IPS-20b (cell line): ENCODE measurements around the gene LHX3.
"Not testable (repeated sequence)": the region's sequence is repeated elsewhere in the genome, so short reads cannot be mapped to it uniquely, and the experiment has no call there.

Experiments
- H3K27ac ChIP-seq: one replicate; pipeline ENCODE4 v1.5.1; 2013; ENCODE audit warnings: low read length
- H3K27me3 ChIP-seq: 2 replicates; pipeline ENCODE4 v1.6.1; 2013; ENCODE audit warnings: mild to moderate bottlenecking, low read length, inconsistent platforms; ENCODE audit not compliant: insufficient read depth
- H3K36me3 ChIP-seq: 2 replicates; pipeline ENCODE4 v1.6.1; 2013; ENCODE audit warnings: low read depth, mild to moderate bottlenecking, inconsistent platforms, low read length, moderate library complexity; ENCODE audit not compliant: insufficient read depth
- H3K4me1 ChIP-seq: 2 replicates; pipeline ENCODE4 v1.6.1; 2013; ENCODE audit warnings: mild to moderate bottlenecking, control low read depth, inconsistent platforms, low read length, moderate library complexity; ENCODE audit not compliant: insufficient read depth
- H3K4me3 ChIP-seq: 2 replicates; pipeline ENCODE4 v1.5.1; 2013; ENCODE audit warnings: mild to moderate bottlenecking, low read length, inconsistent platforms
- H3K9ac ChIP-seq: 2 replicates; pipeline ENCODE4 v1.6.1; 2013; ENCODE audit warnings: low read depth, mild to moderate bottlenecking, inconsistent platforms, low read length, moderate library complexity
- H3K9me3 ChIP-seq: 2 replicates; pipeline ENCODE4 v1.6.1; 2013; ENCODE audit warnings: mild to moderate bottlenecking, low read depth, low read length, inconsistent platforms; ENCODE audit not compliant: insufficient read depth

The LHX3 gene

DNA sequence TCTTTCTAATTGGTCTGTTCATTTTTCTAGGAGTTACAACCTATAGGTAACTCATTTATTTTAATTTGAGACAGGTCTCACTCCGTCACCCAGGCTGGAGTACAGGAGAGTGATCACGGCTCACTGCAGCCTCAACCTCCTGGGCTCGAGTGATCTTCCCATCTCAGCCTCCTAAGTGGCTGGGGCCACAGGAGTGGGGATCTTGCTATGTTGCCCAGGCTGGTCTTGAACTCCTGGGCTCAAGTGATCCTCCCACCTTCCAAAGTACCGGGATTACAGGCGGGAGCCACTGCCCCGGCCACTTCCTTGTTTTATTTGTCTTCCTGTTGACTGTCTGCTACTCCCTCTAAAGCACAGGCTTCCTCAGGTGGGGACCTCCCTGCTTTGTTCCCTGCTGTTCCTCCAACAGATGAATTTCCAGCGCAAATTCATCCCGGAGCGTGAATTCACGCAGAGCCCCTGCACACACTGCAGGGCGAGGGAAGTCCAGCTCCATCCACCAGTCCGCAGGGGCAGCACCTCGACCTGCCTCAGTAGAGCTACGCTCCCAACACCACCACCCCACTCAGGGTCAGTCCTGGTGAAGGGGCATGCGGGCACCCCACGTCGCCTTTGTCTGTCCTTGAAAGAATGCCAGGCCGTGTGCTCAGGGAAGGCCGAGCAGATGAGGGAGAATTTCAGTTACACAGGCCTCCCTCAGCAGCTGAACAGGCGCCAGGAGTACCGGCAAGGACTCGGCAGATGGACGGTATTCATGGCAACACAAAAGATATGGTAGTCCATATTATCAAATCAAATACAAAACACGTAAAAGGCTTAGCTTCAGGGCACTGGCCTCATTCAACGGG is 34.4 kb upstream of the LHX3 start:
- Histone ChIP-seq H3K27ac (no peak overlapping the region), H3K4me3 (no peak overlapping the region), H3K9me3 (no peaks in the 10 kb centered on the region), H3K36me3 (peaks cover 11% of the 10 kb centered on the region; the same call in 1 of the 2 replicates), H3K9ac (no peak overlapping the region), H3K27me3 (no peaks in the 10 kb centered on the region), H3K4me1 (peaks cover 13% of the 10 kb centered on the region)

- H3K27ac ChIP-seq: no peak overlapping the region
- H3K36me3 ChIP-seq: peaks cover 11% of the 10 kb centered on the region; the same call in 1 of the 2 replicates
- H3K9me3 ChIP-seq: no peaks in the 10 kb centered on the region
- peaks cover 3% of the 10 kb centered on the region for H3K4me1 ChIP-seq
- no peak overlapping the region for H3K4me3 ChIP-seq
- no peak overlapping the region for H3K9ac ChIP-seq
- no peaks in the 10 kb centered on the region for H3K27me3 ChIP-seq
Measured at GRCh38 chr9:136238342-136238732, 33.4 kb upstream of the LHX3 start.

GRCh38 chr9:136237486-136238341 is 32.8 kb upstream of the LHX3 start:
- Histone ChIP-seq H3K27me3 (no peaks in the 10 kb centered on the region), H3K4me1 (no peaks in the 10 kb centered on the region), H3K9me3 (no peaks in the 10 kb centered on the region), H3K4me3 (no peak overlapping the region), H3K36me3 (peaks cover 11% of the 10 kb centered on the region; the same call in 1 of the 2 replicates), H3K9ac (no peak overlapping the region), H3K27ac (no peak overlapping the region)

- H3K27ac ChIP-seq, H3K4me1 ChIP-seq, H3K9me3 ChIP-seq, H3K4me3 ChIP-seq, H3K27me3 ChIP-seq, H3K9ac ChIP-seq: not testable (repeated sequence)
- H3K36me3 ChIP-seq: peaks cover 11% of the 10 kb centered on the region; the same call in 1 of the 2 replicates
Measured at GRCh38 chr9:136236471-136237410, 31.8 kb upstream of the LHX3 start.

GRCh38 chr9:136235709-136236455 is 31.0 kb upstream of the LHX3 start:
- Histone ChIP-seq H3K27ac (no peak overlapping the region), H3K27me3 (no peaks in the 10 kb centered on the region), H3K9ac (no peak overlapping the region), H3K4me1 (no peaks in the 10 kb centered on the region), H3K36me3 (peaks cover 17% of the 10 kb centered on the region), H3K9me3 (no peaks in the 10 kb centered on the region), H3K4me3 (no peak overlapping the region)

DNA sequence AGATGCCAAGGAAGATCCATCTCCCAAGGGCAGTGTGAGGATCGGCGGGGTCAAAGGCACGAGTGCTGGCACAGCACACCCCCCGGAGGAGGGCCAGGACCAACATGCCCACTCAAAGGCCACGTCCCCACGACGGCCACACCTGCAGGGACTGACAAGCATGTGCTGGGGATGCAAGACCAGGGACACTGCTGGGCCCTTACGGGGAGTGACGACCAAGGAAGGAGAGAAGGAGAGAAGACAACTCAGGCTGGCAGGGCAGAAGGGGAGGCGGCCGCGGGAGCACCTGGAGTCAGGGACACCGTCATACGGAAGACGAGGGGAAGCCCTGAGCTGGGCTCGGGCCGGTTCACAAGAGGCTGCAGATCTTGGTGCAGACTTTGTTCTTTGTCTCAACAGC is 30.2 kb upstream of the LHX3 start:
- Histone ChIP-seq H3K4me1 (no peaks in the 10 kb centered on the region), H3K36me3 (peaks cover 19% of the 10 kb centered on the region), H3K27me3 (no peaks in the 10 kb centered on the region), H3K9ac (no peak overlapping the region), H3K9me3 (no peaks in the 10 kb centered on the region), H3K4me3 (no peak overlapping the region), H3K27ac (no peak overlapping the region)

- Histone ChIP-seq H3K27ac (no peak overlapping the region), H3K36me3 (peaks cover 19% of the 10 kb centered on the region), H3K9ac (no peak overlapping the region), H3K4me3 (no peak overlapping the region), H3K4me1 (no peaks in the 10 kb centered on the region), H3K27me3 (no peaks in the 10 kb centered on the region), H3K9me3 (no peaks in the 10 kb centered on the region)
Measured at GRCh38 chr9:136234597-136234996, 29.7 kb upstream of the LHX3 start.

DNA sequence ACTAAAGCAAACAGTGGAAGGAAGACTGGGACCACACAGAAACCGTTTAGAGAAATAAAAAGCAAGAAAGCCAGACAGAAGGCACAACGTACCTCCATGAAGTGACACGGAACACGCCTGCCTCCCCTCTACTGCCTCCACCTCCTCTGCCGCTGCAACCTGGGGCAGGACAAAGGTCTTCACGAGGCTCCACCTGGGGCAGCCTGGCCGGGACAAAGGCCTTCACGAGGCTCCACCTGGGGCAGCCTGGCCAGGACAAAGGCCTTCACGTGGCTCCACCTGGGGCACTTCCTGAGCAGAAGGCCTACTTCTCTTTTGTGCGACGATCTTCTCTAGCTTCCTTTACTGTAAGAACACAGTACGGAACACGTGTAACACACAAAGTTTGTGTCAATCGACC is 28.9 kb upstream of the LHX3 start:
- Histone ChIP-seq H3K27me3 (no peaks in the 10 kb centered on the region), H3K9me3 (no peaks in the 10 kb centered on the region), H3K9ac (no peak overlapping the region), H3K4me1 (no peaks in the 10 kb centered on the region), H3K27ac (no peak overlapping the region), H3K36me3 (peaks cover 19% of the 10 kb centered on the region), H3K4me3 (no peak overlapping the region)

- H3K27me3 ChIP-seq: no peaks in the 10 kb centered on the region
- no peak overlapping the region for H3K27ac ChIP-seq
- H3K4me1 ChIP-seq: no peaks in the 10 kb centered on the region
- no peak overlapping the region for H3K9ac ChIP-seq
- peaks cover 19% of the 10 kb centered on the region for H3K36me3 ChIP-seq
- H3K9me3 ChIP-seq: no peaks in the 10 kb centered on the region
- no peak overlapping the region for H3K4me3 ChIP-seq
Measured at GRCh38 chr9:136233411-136233810, 28.5 kb upstream of the LHX3 start.

GRCh38 chr9:136232969-136233368 is 28.0 kb upstream of the LHX3 start:
- Histone ChIP-seq H3K4me3 (no peak overlapping the region), H3K4me1 (no peaks in the 10 kb centered on the region), H3K36me3 (peaks cover 19% of the 10 kb centered on the region), H3K27me3 (no peaks in the 10 kb centered on the region), H3K9me3 (no peaks in the 10 kb centered on the region), H3K27ac (no peak overlapping the region), H3K9ac (no peak overlapping the region)
